HEK293T (cell line): ENCODE data around the gene MIPOL1.
"Not testable (repeated sequence)": the region's sequence is repeated elsewhere in the genome, so short reads cannot be mapped to it uniquely, and the experiment has no call there.

Source experiments
- CTCF ChIA-PET: fragments of 350-600 bp; formaldehyde crosslinking; extraction: SDS; loops from one replicate; lab custom pipeline; 2021; ENCODE audit warnings: antibody characterized with exemption, inconsistent platforms; lab: Yijun Ruan, JAX
- POLR2A ChIA-PET: fragments of 350-600 bp; formaldehyde crosslinking; extraction: SDS; loops from one replicate; lab custom pipeline; 2020; ENCODE audit warnings: antibody characterized with exemption, inconsistent platforms; lab: Yijun Ruan, JAX
- DNase-seq: peaks from one replicate; pipeline ENCODE4 v3.0.0; 2012; ENCODE audit warnings: mixed read lengths; ENCODE audit errors: extremely low spot score
- ARNT ChIP-seq: fragments of 450-650 bp; IDR thresholded peaks from 2 replicates; pipeline ENCODE4 v1.6.1; 2017; ENCODE audit warnings: mild to moderate bottlenecking
- BHLHE40 ChIP-seq: fragments of 450-650 bp; IDR thresholded peaks from 2 replicates; pipeline ENCODE4 v1.6.1; 2016; ENCODE audit warnings: mild to moderate bottlenecking, moderate library complexity, borderline replicate concordance
- CTBP1 ChIP-seq: fragments of 450-650 bp; IDR thresholded peaks from 2 replicates; pipeline ENCODE4 v1.6.1; 2016; ENCODE audit warnings: borderline replicate concordance
- ELF4 ChIP-seq: fragments of 450-650 bp; IDR thresholded peaks from 2 replicates; pipeline ENCODE4 v1.6.1; 2017; ENCODE audit warnings: antibody characterized with exemption
- FOXA1 ChIP-seq: fragments of 450-650 bp; IDR thresholded peaks from 2 replicates; pipeline ENCODE4 v1.6.1; 2016; ENCODE audit warnings: mild to moderate bottlenecking
- FOXK2 ChIP-seq: fragments of 450-650 bp; IDR thresholded peaks from 2 replicates; pipeline ENCODE4 v1.6.1; 2016; ENCODE audit warnings: mild to moderate bottlenecking
- FOXM1 ChIP-seq: fragments of 450-650 bp; IDR thresholded peaks from 2 replicates; pipeline ENCODE4 v1.6.1; 2017; ENCODE audit warnings: mild to moderate bottlenecking, borderline replicate concordance
- HDGF ChIP-seq: fragments of 450-650 bp; IDR thresholded peaks from 2 replicates; pipeline ENCODE4 v1.6.1; 2017; ENCODE audit warnings: antibody characterized with exemption, borderline replicate concordance
- L3MBTL2 ChIP-seq: fragments of 450-650 bp; conservative IDR thresholded peaks from 2 replicates; pipeline ENCODE4 v1.6.1; 2016; ENCODE audit warnings: mild to moderate bottlenecking
- LEF1 ChIP-seq: fragments of 450-650 bp; IDR thresholded peaks from 2 replicates; pipeline ENCODE4 v1.6.1; 2017; ENCODE audit warnings: mild to moderate bottlenecking, borderline replicate concordance
- NFRKB ChIP-seq: fragments of 450-650 bp; IDR thresholded peaks from 2 replicates; pipeline ENCODE4 v1.6.1; 2016; ENCODE audit warnings: mild to moderate bottlenecking, moderate library complexity
- SP1 ChIP-seq: fragments of 450-650 bp; IDR thresholded peaks from 2 replicates; pipeline ENCODE4 v1.6.1; 2017
- SUZ12 ChIP-seq: fragments of 450-650 bp; IDR thresholded peaks from 2 replicates; pipeline ENCODE4 v1.6.1; 2016; ENCODE audit warnings: mild to moderate bottlenecking
- TARDBP ChIP-seq: fragments of 450-650 bp; IDR thresholded peaks from 2 replicates; pipeline ENCODE4 v1.6.1; 2016
- ZNF384 ChIP-seq: fragments of 450-650 bp; IDR thresholded peaks from 2 replicates; pipeline ENCODE4 v1.6.1; 2016
- TF ChIP-seq, protein P1 (sequence below): fragments of 450-650 bp; IDR thresholded peaks from 2 replicates; pipeline ENCODE4 v1.6.1; 2016

MIPOL1 gene

DNA sequence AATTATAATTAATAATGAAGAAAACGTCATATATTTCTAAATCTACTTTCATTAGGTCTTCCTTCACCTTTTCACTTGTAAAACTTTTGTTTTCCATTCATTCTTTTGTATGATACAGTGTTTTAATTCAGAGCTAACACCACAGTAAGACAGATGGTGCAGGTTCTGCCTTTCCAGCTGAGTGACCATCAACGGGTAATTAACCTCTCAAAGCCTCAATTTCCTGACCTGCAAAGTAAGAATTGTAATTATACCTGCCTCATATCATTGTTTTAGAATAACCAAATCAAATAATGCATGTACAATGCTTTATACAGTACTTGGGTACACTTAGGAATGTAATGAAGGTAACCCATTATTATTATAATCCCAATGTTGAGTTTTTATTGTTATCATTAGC, 239.8 kb downstream of the MIPOL1 start:
- POLR2A ChIA-PET = no interaction called here
- TF ChIP-seq FOXK2 (no peak), LEF1 (no peak), FOXA1 (no peak), ARNT (no peak), SP1 (no peak), TARDBP (no peak), BHLHE40 (no peak), CTBP1 (no peak), FOXM1 (no peak), ELF4 (no peak), ZNF384 (no peak), L3MBTL2 (no peak)
- TF ChIP-seq, protein P1, sequence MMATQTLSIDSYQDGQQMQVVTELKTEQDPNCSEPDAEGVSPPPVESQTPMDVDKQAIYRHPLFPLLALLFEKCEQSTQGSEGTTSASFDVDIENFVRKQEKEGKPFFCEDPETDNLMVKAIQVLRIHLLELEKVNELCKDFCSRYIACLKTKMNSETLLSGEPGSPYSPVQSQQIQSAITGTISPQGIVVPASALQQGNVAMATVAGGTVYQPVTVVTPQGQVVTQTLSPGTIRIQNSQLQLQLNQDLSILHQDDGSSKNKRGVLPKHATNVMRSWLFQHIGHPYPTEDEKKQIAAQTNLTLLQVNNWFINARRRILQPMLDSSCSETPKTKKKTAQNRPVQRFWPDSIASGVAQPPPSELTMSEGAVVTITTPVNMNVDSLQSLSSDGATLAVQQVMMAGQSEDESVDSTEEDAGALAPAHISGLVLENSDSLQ = no peak
- DNase-seq = no peak
- CTCF ChIA-PET = interaction anchor here (0.7 kb wide), 1 partner anchor 420 kb away, joined by 3 read pairs; no protein-coding TSS in a partner anchor

DNA sequence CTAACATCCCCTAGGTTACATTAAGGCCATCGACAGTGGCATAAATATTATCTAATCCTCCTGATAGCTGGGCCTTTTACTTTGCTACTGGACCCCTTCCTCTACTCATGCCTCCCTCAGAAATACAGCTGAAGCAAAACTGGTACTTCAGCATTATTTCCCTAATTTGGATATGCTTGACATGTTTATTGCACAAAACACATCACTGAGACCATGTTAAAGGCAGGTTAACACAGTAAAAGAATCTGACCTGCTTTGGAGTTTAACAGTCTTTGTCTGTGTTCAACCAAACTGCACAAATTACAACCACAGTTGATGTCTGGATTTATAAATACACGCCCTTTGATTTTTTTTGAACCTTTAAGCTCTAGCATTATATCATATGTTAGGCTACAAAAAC, 240.7 kb downstream of the MIPOL1 start:
- ChIA-PET CTCF (no interaction called here), POLR2A (no interaction called here)
- DNase-seq = no peak
- TF ChIP-seq SP1 (no peak), ZNF384 (no peak), TARDBP (no peak), SUZ12 (no peak), L3MBTL2 (no peak), ELF4 (no peak), FOXK2 (no peak), HDGF (no peak), FOXA1 (no peak), BHLHE40 (no peak), LEF1 (no peak), NFRKB (no peak), CTBP1 (no peak), ARNT (no peak), FOXM1 (no peak)
- TF ChIP-seq, protein P1 = no peak

DNA sequence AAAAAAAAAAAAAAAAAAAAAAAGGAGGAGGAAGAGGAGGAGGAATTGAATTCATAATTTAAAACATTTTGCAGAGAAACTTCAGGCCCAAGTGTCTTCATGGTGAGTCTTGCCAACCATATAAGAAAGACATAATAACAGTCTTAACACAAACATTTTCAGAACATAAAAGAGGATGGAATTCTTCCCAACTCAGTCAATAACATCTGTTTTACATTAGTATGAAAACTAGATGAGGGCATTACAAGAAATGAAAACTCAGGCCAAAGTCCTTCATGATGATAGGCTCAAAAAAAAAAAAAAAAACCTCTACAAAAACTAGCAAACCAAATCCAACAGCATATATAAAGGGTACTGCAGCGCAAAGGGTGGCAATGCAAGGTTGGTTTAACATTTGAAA, 245.7 kb downstream of the MIPOL1 start:
- TF ChIP-seq SUZ12 = no peak
- TF ChIP-seq NFRKB = no peak
- no peak for TF ChIP-seq FOXA1
- TF ChIP-seq HDGF = no peak
- no peak for DNase-seq
- ChIA-PET POLR2A (no interaction called here), CTCF (no interaction called here)

DNA sequence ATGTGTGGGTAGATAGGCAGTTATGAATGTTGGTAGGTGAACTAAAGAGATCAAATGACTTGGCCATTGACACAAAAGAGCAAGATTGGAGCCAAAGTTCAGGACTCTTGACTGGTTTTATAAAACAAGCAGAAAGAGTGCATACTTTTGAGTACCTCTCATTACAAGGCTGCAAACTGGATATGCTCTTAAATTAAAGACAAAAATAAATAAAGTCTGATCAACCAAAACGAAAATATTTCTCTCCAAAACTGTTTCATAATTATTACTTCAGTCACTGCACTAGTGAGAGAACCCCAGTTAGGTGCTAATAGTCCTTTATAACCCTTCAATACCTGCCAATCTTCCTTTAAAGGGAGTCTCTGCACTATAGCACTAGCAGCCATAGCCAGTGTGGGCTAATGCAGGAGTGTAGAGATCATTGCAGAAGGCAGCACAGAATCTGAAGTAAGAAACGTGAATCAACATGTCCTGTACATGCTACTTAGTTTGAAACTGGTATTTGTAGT, 250.2 kb downstream of the MIPOL1 start:
- POLR2A ChIA-PET = no interaction called here
- DNase-seq = no peak
- CTCF ChIA-PET = no interaction called here
- TF ChIP-seq SUZ12 (no peak), FOXK2 (no peak), ZNF384 (no peak), ELF4 (no peak), TARDBP (no peak), CTBP1 (no peak), SP1 (no peak)
- TF ChIP-seq, protein P1 = no peak

DNA sequence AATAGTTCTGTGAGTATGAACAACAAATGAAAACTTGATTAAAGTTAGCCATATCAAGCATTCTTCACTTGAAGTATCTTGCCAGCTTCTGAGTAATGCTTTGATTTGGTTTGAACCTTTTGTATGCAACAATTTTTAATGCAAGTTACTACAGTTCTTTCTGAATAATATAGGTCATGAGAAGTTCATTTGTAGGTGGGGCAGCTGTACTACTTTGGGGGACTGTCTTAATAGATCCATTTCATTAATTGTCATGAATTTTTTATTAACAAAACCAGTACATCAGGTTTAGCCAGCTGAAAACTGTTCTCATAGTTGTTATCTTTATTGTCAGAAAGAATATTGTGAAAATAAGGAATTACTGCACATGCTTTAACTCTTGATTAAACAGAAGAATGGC, 254.6 kb downstream of the MIPOL1 start:
- CTCF ChIA-PET = no interaction called here
- TF ChIP-seq FOXA1 = no peak
- POLR2A ChIA-PET = no interaction called here

DNA sequence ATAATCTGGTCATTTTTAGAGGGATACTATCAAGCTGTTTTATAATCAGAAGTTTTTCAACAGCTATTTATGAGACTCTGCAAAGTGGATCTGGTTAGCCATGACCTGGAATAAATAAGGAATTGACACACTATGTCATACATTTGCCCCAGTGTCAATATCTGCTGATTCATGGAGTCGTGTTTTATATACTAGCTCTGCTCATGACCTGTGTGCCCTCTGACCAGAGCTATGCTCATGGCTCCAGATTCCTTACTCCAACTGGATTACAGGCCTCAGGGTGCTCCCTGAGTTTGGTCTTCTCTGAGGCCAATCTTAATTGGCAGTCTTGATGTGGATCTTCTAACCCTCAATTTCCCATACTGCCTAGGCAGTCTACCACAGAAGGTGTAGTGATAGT, 256.2 kb downstream of the MIPOL1 start:
- no peak for TF ChIP-seq ELF4
- DNase-seq = no peak
- CTCF ChIA-PET = no interaction called here
- POLR2A ChIA-PET = no interaction called here

More for the DNA sequence above, 254.6 kb downstream of the MIPOL1 start:
- no peak for DNase-seq

DNA sequence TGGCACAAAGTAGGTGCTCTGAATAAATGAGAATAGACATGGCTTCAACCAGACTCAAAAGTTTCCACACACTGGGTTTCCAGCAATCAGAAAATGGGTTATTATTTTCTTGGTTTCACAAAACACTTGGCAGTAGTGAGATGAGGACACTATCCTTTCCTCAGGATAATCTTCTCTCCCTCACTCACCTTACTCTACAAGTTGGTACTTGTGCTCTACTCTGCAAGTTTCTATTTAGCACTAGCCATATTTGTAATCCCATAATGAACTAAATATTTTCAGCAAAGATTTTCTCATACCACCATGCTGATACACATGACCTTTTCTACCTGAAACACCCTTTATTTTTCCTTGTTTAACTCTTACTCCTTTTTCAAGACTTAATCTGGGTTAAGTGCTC, 259.6 kb downstream of the MIPOL1 start:
- ChIA-PET POLR2A (no interaction called here), CTCF (no interaction called here)
- no peak for DNase-seq
- TF ChIP-seq BHLHE40 (no peak), FOXK2 (no peak), FOXA1 (no peak), ARNT (no peak), TARDBP (no peak), SUZ12 (no peak), LEF1 (no peak), ZNF384 (no peak), HDGF (no peak), L3MBTL2 (no peak), NFRKB (no peak)
- TF ChIP-seq, protein P1 = no peak

DNA sequence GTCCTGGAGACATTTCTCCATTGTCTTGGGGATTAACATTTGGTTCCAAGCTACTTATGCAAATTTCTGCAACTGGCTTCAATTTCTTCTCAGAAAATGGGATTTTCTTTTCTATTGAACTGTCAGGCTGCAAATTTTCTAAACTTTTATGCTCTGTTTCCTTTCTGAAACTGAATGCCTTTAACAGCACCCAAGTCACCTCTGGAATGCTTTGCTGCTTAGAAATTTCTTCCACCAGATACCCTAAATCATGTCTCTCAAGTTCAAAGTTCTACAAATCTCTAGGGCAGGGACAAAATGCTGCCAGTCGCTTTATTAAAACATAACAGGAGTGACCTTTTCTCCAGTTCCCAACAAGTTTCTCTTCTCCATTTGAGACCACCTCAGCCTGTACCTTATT, 264.7 kb downstream of the MIPOL1 start:
- POLR2A ChIA-PET, CTCF ChIA-PET: not testable (repeated sequence)

More for the DNA sequence above, 264.7 kb downstream of the MIPOL1 start:
- DNase-seq = not testable (repeated sequence)
